ENCODE measurements around the gene GABRB1. TPM values are rescaled to one million over a fixed set of nuclear protein-coding genes. Genes with fewer than 3 reads are reported as not detected.

Gene GABRB1
- total and polyA plus RNA-seq, 2 experiments from 2014 or later, result 0.26 to 0.97 TPM

DNA sequence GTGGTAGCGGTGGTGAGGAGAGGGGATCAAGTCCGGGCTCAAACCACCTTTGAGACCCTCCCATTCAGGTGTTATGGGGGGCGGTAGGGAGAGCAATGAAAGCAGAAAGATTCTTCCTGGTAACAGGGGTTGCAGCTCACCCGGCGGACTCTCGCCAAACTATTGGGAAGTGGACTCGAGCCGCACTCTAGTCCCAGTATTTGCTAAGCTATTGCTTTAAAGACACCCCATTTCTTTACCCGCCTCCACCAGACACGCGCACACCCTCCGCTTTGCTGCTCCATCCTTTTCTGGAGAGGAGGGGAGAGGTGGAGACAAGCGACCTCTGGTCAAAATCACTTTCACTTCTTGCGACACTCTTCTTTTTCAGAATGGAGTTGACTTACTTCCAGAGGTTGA lies 37.4 kb upstream of the GABRB1 start:
- H3K9me3 Mint-ChIP-seq, result no peaks in the 10 kb centered on the region
- Histone ChIP-seq H3K36me3 (ENCODE audit: insufficient read depth) (no peaks in the 10 kb centered on the region), H3K4me2 (peak overlapping the region; percentile 94), H3K27me3 (ENCODE audit: insufficient read depth) (peaks cover 66% of the 10 kb centered on the region), H3K4me3 (peak overlapping the region; percentile 95), H3F3A (replicated peaks; ENCODE audit: low read depth) (no peaks in the 10 kb centered on the region), H4K20me1 (replicated peaks; ENCODE audit: insufficient read depth) (no peaks in the 10 kb centered on the region), H3K27ac (ENCODE audit: low read depth) (no peak overlapping the region), H3K4me1 (ENCODE audit: insufficient read depth) (peaks cover 7% of the 10 kb centered on the region), H3K9me2 (ENCODE audit: insufficient read depth) (no peaks in the 10 kb centered on the region), H2AFZ (peak overlapping the region; percentile 100), H3K79me2 (replicated peaks; ENCODE audit: insufficient read depth) (no peaks in the 10 kb centered on the region)
- H3K36me3 Mint-ChIP-seq (ENCODE audit: low read depth), result no peaks in the 10 kb centered on the region; the same call in 2 of the 3 replicates
- DNase-seq (ENCODE audit: low spot score), result peak; percentile 29
- peaks cover 45% of the 10 kb centered on the region for H3K27me3 Mint-ChIP-seq (ENCODE audit: insufficient read depth, low read depth, poor library complexity)
- H3K27ac Mint-ChIP-seq, result no peak overlapping the region
- peaks cover 14% of the 10 kb centered on the region for H3K4me1 Mint-ChIP-seq
- peak overlapping the region; percentile 87 for H3K4me3 Mint-ChIP-seq
- ATAC-seq, result peak; percentile 15
- TF ChIP-seq, protein P1, sequence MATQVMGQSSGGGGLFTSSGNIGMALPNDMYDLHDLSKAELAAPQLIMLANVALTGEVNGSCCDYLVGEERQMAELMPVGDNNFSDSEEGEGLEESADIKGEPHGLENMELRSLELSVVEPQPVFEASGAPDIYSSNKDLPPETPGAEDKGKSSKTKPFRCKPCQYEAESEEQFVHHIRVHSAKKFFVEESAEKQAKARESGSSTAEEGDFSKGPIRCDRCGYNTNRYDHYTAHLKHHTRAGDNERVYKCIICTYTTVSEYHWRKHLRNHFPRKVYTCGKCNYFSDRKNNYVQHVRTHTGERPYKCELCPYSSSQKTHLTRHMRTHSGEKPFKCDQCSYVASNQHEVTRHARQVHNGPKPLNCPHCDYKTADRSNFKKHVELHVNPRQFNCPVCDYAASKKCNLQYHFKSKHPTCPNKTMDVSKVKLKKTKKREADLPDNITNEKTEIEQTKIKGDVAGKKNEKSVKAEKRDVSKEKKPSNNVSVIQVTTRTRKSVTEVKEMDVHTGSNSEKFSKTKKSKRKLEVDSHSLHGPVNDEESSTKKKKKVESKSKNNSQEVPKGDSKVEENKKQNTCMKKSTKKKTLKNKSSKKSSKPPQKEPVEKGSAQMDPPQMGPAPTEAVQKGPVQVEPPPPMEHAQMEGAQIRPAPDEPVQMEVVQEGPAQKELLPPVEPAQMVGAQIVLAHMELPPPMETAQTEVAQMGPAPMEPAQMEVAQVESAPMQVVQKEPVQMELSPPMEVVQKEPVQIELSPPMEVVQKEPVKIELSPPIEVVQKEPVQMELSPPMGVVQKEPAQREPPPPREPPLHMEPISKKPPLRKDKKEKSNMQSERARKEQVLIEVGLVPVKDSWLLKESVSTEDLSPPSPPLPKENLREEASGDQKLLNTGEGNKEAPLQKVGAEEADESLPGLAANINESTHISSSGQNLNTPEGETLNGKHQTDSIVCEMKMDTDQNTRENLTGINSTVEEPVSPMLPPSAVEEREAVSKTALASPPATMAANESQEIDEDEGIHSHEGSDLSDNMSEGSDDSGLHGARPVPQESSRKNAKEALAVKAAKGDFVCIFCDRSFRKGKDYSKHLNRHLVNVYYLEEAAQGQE (IDR thresholded peaks at IDR 0.05; ENCODE audit: unreplicated experiment), result no peak
- TF ChIP-seq EZH2 (IDR thresholded peaks at IDR 0.05; ENCODE audit: low read depth, unreplicated experiment), result peak; percentile 72
- TF ChIP-seq, protein P2, sequence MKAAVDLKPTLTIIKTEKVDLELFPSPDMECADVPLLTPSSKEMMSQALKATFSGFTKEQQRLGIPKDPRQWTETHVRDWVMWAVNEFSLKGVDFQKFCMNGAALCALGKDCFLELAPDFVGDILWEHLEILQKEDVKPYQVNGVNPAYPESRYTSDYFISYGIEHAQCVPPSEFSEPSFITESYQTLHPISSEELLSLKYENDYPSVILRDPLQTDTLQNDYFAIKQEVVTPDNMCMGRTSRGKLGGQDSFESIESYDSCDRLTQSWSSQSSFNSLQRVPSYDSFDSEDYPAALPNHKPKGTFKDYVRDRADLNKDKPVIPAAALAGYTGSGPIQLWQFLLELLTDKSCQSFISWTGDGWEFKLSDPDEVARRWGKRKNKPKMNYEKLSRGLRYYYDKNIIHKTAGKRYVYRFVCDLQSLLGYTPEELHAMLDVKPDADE (IDR thresholded peaks at IDR 0.05), result no peak

DNA sequence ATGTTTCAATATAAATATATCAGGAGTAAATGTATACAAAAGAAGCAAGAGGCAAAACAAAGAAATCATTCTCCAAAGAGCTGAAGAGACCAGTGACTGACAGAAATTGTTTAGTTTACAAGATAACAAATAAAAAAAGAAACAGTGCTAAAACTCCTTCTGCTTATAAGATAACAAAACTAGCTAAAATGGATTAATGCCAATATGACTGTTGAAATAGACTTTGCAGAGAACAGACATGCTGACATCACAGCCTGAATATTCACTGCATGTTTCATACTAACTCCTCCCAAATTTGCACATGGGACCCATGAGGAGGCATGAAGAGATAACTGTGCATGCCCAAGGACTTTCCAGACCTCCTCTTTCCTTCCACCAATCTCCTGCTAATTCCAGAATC lies 31.8 kb upstream of the GABRB1 start:
- no peak overlapping the region for H3K27ac ChIP-seq (ENCODE audit: low read depth)
- H3K27me3 Mint-ChIP-seq (ENCODE audit: insufficient read depth, low read depth, poor library complexity), result peaks cover 11% of the 10 kb centered on the region
- no peaks in the 10 kb centered on the region for H3K9me3 Mint-ChIP-seq
- H3K4me2 ChIP-seq, result no peak overlapping the region
- H3K36me3 ChIP-seq (ENCODE audit: insufficient read depth), result no peaks in the 10 kb centered on the region
- H3K4me3 Mint-ChIP-seq, result no peak overlapping the region
- no peak overlapping the region for H3K27ac Mint-ChIP-seq
- H3K9me2 ChIP-seq (ENCODE audit: insufficient read depth), result no peaks in the 10 kb centered on the region
- H3K79me2 ChIP-seq (replicated peaks; ENCODE audit: insufficient read depth), result no peaks in the 10 kb centered on the region
- H3K36me3 Mint-ChIP-seq (ENCODE audit: low read depth), result no peaks in the 10 kb centered on the region
- no peak for ATAC-seq
- H3K4me1 Mint-ChIP-seq, result peaks cover 4% of the 10 kb centered on the region; the same call in 2 of the 3 replicates
- peaks cover 25% of the 10 kb centered on the region for H3K27me3 ChIP-seq (ENCODE audit: insufficient read depth)
- H3K4me1 ChIP-seq (ENCODE audit: insufficient read depth), result peaks cover 3% of the 10 kb centered on the region; the same call in 1 of the 2 replicates
- H2AFZ ChIP-seq, result no peak overlapping the region
- DNase-seq (ENCODE audit: low spot score), result no peak
- H3K4me3 ChIP-seq, result no peak overlapping the region
- no peaks in the 10 kb centered on the region for H3F3A ChIP-seq (replicated peaks; ENCODE audit: low read depth)
- no peak for TF ChIP-seq STAT1 (IDR thresholded peaks at IDR 0.05; ENCODE audit: unreplicated experiment)
- no peaks in the 10 kb centered on the region for H4K20me1 ChIP-seq (replicated peaks; ENCODE audit: insufficient read depth)

DNA sequence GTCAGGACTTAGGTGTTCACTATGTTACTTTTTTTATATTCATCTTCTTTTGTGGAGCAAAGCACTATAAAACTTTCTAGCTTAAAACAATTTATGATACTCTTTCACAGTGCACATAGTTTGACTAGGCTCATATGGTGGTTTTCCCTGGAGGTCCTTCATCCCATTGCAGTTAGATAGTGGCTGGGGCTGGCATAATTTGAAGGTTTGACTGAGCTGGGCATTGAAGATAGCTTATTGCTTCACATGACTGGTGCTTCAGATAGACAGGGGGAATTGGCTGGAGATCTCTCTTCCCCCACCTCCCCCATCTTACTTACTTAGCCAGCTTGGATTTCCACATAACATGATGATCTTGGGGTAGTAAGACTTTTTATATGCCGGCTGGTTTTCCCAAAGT lies 31.0 kb upstream of the GABRB1 start:
- H3K27ac ChIP-seq (ENCODE audit: low read depth), result no peak overlapping the region
- Mint-ChIP-seq H3K9me3 (no peaks in the 10 kb centered on the region), H3K4me1 (peaks cover 4% of the 10 kb centered on the region; the same call in 2 of the 3 replicates), H3K36me3 (ENCODE audit: low read depth) (no peaks in the 10 kb centered on the region), H3K27ac (no peak overlapping the region), H3K27me3 (ENCODE audit: insufficient read depth, low read depth, poor library complexity) (peaks cover 2% of the 10 kb centered on the region), H3K4me3 (no peak overlapping the region)
- no peak for DNase-seq (ENCODE audit: low spot score)
- no peak for ATAC-seq
- H3K27me3 ChIP-seq (ENCODE audit: insufficient read depth), result peaks cover 17% of the 10 kb centered on the region
- no peak overlapping the region for H3K4me2 ChIP-seq
- no peaks in the 10 kb centered on the region for H3K36me3 ChIP-seq (ENCODE audit: insufficient read depth)
- H3K79me2 ChIP-seq (replicated peaks; ENCODE audit: insufficient read depth), result no peaks in the 10 kb centered on the region
- no peaks in the 10 kb centered on the region for H3F3A ChIP-seq (replicated peaks; ENCODE audit: low read depth)
- no peaks in the 10 kb centered on the region for H3K9me2 ChIP-seq (ENCODE audit: insufficient read depth)
- no peaks in the 10 kb centered on the region for H4K20me1 ChIP-seq (replicated peaks; ENCODE audit: insufficient read depth)
- peaks cover 3% of the 10 kb centered on the region; the same call in 1 of the 2 replicates for H3K4me1 ChIP-seq (ENCODE audit: insufficient read depth)
- H3K4me3 ChIP-seq, result no peak overlapping the region
- H2AFZ ChIP-seq, result no peak overlapping the region
- TF ChIP-seq EZH2 (IDR thresholded peaks at IDR 0.05; ENCODE audit: low read depth, unreplicated experiment) (no peak), NANOG (IDR thresholded peaks at IDR 0.05; ENCODE audit: borderline replicate concordance) (no peak), EZH2phosphoT487 (IDR thresholded peaks at IDR 0.05; ENCODE audit: unreplicated experiment) (no peak), JUNB (IDR thresholded peaks at IDR 0.05; ENCODE audit: unreplicated experiment) (no peak), ZNF114 (CRISPR knock-in tag; IDR thresholded peaks at IDR 0.05) (no peak), POLR2AphosphoS5 (IDR thresholded peaks at IDR 0.05; ENCODE audit: low read depth) (no peak), STAT1 (IDR thresholded peaks at IDR 0.05; ENCODE audit: unreplicated experiment) (no peak)
- TF ChIP-seq, protein P2 (IDR thresholded peaks at IDR 0.05), result no peak
- TF ChIP-seq, protein P3, sequence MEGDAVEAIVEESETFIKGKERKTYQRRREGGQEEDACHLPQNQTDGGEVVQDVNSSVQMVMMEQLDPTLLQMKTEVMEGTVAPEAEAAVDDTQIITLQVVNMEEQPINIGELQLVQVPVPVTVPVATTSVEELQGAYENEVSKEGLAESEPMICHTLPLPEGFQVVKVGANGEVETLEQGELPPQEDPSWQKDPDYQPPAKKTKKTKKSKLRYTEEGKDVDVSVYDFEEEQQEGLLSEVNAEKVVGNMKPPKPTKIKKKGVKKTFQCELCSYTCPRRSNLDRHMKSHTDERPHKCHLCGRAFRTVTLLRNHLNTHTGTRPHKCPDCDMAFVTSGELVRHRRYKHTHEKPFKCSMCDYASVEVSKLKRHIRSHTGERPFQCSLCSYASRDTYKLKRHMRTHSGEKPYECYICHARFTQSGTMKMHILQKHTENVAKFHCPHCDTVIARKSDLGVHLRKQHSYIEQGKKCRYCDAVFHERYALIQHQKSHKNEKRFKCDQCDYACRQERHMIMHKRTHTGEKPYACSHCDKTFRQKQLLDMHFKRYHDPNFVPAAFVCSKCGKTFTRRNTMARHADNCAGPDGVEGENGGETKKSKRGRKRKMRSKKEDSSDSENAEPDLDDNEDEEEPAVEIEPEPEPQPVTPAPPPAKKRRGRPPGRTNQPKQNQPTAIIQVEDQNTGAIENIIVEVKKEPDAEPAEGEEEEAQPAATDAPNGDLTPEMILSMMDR (conservative IDR thresholded peaks at IDR 0.05; ENCODE audit: low read depth in 2 of 2), result no peak

All from GM23338 (cell line).